Activated CD4-positive, alpha-beta T cell treated with anti-CD3 and anti-CD28 coated beads, Interleukin-2, amount 50 U/mL, for 1 hour (primary cell): ENCODE data around the gene TBXAS1.

Experiments used
- DNase-seq: peaks from one replicate; pipeline ENCODE4 v3.0.0-alpha.2; 2020

The TBXAS1 gene

DNA sequence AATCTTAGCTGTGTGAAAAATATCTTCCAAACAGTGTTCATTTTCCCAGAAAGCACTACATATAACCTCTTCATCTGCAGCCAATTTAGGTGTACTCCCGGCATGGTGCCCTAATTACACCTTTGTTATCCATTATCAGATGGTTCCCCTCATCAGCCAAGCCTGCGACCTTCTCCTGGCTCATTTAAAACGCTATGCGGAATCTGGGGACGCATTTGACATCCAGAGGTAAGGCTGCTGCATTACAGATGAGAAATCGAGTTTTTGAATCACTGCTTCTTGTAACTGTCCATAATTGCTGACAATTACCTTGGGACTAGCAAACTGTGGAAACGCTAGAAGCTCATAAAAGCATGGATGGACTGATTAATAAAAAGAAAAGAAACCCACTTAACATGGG, 124.2 kb downstream of the TBXAS1 start:
- DNase-seq = no peak

DNA sequence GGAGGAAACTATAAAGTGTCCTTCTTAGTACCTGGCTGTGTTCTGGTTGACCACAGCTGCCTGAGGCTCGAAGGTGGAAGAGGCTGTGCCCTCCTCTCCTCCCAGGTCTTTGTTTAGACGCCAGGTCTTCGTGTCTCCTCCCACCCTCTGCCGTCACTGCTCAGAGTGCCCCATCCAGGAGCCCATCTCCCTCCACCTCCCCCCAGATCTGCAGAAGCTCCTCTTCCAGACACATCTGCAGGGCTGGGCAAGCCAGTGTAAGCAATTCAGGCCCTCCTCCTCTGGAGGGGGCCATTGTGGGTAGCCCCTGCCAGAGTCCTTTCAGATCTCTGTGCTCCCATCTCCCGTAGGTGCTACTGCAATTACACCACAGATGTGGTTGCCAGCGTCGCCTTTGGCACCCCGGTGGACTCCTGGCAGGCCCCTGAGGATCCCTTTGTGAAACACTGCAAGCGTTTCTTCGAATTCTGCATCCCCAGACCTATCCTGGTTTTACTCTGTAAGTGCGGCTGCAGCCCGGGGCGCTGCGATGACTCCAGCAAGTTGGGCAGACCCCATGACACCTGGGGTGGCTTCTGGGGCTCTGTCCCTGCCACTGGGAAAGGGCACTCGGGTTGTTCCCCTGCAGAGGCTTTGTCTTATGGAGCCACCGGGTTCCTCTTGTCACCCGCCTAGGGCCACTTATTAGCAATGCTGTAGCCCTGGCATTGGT, 126.2 kb downstream of the TBXAS1 start:
- no peak for DNase-seq

DNA sequence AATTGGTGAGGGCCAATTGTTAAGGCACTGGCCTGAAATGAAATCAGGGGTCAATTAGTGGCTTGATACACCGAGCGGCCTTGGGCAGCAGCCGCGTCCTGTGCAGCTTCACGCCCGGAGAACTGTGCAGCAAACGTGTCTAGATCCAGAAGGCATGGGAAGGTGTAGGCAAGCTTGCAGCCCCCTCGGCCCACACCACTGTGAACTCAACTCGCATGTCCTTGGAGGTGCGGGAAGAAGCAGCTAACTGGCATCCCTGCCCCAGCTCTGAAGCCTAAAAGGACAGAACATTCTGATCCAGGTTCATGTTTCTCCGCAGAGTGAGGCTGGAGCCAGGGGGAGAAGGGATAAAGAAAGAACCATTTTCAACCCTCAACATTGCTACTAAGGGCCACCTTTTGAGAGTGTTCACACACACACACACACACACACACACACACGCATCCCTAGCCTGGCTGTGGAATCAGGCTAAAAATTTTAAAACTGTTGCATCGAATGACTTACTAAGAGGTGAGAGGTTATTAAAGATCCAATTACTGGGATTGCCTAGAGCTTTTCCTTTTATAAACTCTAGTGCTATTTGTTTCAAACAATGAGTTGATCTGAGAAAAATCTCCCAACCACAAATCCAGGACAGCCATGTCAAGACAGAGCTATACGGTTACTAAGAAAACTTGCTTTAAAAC, 129.7 kb downstream of the TBXAS1 start:
- DNase-seq = no peak

DNA sequence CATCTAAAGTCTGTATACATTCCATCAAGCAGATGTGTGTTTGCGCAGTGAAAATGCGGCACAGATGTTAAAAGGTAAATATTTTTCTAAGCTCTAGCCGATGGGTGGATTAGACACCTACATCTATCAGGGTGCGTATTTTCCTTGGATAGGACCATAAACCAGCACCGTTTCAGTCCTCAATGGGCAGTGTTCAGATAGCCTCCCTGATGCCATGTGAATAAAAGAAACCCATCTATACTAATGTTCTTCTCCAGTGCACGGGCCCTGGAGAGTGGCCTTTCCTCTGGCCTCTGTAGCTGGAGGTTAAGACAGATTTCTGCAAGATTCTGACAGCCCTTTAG, 130.2 kb downstream of the TBXAS1 start:
- no peak for DNase-seq

DNA sequence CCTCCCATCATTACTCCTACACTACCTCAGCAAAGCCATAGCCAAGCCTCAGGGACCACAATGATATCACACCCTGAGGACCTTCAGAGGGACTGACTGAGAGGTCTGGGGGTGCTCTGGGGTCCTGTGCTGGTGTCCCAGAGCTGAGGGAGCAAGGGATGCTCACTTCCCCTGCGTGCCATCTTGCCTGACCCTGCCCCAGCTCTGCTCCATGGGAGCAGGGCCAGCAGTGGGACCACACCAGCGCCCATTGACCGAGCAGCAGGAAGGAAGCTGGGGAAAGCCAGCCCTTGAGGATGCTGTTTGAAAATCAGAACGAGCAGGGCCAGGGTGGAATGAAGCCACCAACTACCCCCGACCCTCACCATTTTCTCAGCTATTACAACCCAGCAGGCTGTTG, 130.7 kb downstream of the TBXAS1 start:
- DNase-seq = no peak

DNA sequence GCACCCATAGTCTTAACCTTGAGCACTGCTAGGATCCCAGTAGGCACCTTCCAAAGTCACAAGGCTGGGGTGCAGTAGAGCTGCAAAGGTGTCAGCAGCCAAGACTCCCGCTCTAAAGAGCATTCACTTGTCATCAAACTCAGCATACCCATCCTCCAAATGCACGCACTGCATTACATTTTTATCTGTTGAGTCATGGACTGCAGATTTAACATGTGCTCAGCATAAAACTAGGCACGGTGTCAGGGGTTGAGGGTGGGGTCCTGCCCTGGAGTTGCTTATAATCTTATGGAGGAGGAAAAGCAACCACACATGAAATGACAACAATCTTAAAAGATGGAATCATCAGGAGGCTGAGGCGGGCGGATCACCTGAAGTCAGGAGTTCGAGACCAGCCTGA, 131.1 kb downstream of the TBXAS1 start:
- no peak for DNase-seq

DNA sequence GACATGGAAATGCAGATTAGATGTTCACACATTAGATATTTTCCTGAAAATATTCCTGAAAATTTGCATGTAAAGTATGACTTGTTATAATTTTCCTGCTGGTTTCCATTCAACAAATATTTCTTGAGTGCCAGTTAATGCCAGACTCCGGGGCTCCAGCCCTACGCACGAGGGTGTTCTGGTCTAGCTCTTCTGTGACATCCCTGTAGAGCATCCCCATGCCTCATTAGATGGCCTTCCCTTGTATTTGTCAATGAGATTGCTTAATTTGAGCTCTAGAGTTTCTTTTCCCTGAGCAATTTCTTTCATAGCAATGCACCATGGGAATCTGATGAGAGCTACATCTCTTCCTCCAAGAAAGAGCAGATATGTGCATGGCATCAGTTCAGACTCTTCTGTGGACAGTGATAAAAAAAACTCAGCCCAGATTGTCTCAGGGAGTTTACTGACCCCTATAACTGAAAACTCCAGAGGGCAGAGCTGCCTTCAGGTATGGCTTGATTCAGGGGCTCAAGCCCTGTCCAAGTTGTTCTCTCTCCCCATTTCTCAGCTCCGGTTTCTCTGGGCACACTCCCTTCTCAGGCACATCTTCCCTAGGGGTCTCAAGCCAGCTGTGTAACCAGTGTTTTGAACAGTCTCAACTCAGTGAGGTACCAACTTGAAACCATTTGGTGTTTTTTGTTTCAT, 137.0 kb downstream of the TBXAS1 start:
- DNase-seq = no peak

DNA sequence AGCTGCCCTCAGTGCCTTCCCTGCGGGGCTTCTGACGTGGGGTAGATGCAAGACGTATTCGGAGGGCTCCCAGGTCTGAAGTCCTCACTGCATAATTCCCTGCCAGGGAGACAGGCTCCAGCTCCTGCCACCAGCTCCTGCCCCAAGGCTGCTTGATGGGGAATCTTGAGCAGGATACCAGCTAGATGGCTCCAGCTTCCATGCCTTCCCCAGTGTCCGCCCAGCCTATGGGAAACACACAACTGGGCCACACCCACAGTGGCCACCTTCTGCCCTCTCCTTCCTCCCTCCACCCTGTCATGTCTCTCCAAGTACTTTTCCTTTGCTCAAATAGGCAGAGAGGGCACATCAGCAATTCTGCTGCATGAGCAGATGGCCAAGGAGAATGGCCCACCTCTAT, 137.9 kb downstream of the TBXAS1 start:
- DNase-seq = no peak

DNA sequence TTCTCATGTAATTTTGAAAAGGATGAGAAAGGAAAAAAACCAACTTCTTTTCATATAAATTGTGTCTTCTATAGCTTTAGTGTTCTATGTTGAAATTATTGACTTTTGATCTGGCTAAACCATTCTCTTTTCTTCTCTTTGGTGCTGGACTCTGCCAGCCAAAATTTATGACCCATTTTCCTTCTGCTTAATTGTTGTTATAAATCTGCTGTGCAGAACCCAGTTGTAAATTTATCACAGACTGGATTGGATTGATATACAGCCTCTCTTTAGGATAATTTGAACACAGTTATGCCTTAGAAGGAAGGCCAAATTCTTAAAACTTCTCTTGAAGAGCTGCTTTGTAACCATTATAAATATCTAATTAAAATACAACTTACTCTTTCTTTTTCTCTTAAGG, 139.9 kb downstream of the TBXAS1 start:
- no peak for DNase-seq

DNA sequence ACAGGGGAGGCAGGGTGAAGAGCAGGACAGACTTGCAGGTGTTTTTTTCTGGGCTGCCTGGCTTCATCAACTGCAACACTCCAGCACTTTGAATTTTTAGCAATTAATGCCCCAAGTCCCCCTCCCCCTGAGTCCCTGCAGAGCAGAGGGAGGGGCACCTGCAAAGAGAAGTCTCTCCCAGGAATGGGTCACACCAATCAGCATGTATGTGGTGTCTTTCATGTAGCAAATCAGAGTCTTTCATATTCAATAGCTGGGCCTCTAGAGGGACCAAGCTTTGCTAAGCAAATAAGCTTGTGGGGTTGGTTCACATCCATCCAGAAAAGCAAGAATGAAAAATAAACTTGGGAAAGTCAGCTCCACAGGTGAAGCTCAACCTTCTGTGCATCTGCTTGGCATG, 143.0 kb downstream of the TBXAS1 start:
- DNase-seq = no peak

DNA sequence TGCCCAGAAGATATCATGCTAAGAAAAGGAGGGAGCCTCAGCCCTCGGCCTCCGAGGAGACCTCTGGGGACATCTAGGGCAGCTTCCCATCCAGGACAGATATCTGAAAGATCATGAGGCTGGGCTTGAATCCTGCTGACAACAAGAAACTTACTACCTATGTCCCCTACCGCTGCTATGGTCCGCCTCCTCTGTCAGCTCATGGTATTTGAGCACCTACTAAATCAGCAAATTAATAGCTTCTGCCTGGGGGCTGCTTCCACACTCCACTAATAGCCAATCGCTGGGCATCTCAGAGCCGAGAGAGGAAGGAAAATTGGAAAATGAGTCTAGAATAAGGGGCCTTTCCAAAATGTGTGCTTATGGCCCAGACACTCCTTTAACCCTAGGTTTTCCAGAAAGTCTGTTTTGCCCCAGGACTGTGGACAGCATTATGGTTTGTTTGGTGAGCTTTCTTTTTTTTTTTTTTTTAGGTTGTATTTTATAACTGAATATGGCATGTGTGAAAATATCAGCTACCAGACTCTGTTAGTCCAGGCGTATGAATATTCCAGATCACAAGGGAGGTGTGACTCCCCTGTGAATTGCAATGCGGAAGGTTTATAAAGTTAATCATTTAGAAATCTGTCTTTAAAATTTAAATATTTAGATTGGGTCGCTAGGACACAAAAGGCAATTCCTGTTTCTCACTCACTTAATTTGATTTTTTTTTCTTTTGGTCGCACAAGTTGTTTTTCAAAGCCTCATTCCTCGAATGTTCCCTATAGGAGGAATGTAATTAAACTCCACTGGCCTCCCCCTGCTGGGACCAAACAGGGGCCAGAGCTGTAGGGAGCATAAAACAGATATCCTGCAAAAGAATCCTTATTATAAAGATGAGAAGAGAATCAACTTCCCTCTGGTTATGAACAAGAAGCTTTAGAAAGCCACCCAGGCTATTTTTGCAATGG, 144.3 kb downstream of the TBXAS1 start:
- no peak for DNase-seq

DNA sequence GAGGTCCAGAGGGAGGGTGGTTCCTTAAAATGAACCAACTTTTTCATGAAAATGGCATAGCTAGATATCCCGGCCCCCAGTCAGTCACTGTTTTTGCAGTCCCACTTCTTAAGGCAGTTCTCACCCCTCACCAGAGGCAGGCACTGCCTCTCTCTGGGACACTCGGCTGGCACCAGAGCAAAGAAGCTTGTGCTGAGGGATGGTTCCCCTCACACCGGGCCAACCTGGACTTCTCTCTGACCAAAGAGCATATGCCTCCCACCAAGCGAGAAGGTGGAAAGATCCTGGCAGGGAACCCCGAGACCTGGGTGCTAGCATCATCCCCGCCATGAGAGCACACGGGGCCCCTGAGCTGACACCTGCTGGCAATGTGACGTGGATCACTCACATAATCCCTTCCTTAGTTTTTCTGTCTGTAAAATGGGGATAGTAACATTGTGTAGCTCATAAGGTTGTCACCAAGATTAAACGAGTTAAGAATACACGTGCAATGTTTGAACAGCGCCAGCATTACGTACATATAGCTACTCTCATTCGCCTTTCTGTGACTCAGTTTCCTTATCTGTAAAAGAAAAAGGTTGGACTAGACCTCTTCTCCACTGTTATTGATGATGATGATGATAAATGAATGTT, 145.2 kb downstream of the TBXAS1 start:
- no peak for DNase-seq

DNA sequence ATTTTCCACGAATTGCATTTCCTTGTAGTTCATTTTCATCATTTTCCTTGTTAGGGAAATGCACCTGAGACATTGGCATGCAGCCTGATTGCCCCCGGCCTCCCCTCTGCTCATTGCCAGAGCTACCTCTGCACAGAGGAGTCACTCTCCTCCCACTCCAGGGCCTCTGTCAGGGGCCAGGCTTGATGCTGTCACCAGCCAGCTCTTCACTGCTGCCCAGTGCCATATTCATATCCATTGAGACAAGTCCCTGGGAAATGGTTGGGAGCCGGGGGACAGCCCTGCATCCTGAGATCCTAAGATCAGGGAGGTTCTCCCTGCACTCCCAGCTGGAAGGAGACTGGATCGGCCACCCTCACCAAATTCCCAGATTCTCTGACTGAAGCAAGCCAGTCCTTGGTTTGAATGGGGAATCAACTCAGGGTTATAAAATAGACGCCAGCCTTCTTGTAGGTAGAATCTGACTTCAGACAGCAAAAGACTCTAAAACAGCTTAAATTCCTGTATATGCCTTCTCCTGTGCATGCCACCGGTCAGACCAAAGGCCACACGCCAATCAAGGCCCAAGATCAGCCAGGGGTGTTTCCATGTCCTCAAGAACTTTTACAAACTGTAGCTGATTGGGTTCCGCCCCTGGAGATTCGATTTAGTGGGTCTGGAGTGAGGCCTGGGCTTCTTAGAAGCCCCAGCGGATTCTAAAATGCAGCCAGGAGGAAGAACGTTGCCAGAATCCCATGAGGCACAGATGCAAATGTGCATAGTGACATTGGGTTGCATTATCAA, 147.2 kb downstream of the TBXAS1 start:
- no peak for DNase-seq

DNA sequence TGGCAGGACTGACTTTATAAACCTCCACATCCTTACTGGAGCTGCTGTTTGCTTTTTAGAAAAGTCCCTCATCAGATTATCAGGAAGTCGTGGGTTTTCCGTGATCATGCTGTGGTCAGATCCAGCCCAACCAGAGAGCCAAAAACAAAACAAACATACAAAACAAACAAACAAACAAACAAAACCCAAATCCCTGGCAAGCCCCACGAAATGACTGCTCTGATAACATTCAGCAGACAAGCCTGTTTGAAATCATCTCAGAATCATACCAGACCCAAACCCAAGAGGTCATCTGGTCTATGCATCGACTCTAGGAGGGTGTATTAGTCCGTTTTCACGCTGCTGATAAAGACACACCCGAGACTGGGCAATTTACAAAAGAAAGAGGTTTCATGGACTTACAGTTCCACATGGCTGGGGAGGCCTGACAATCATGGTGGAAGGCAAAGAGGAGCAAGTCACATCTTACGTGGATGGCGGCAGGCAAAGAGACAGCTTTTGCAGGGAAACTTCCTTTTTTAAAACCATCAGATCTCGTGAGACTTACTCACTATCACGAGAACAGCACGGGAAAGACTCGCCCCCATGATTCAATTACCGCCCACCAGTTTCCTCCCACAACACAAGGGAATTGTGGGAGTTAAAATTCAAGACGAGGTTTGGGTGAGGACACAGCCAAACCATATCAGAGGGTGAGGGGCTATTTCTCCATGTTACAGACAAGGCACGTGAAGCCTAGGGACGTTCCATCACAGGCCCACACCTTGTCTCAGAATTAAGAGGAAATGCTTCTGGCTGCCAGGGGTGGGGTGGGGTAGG, 148.0 kb downstream of the TBXAS1 start:
- DNase-seq = no peak

DNA sequence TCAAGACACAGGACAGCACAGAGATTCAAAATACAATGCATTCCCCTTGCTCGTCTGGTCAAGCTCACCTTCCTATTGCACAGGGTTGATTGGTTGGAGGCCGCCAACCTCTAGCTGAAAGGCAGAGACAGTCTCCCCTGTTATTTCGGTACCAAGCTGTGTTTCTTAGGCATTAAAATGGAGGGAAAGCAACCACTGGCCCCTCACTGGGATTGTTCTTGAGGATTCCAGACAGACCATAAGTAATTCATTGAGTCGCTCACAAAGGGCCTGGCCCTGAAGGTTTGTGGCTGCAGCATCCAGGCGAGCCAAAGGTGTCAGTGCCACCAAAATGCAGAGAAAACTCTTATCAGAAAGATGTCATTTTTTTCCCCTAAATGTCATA, 152.4 kb downstream of the TBXAS1 start:
- DNase-seq = no peak

DNA sequence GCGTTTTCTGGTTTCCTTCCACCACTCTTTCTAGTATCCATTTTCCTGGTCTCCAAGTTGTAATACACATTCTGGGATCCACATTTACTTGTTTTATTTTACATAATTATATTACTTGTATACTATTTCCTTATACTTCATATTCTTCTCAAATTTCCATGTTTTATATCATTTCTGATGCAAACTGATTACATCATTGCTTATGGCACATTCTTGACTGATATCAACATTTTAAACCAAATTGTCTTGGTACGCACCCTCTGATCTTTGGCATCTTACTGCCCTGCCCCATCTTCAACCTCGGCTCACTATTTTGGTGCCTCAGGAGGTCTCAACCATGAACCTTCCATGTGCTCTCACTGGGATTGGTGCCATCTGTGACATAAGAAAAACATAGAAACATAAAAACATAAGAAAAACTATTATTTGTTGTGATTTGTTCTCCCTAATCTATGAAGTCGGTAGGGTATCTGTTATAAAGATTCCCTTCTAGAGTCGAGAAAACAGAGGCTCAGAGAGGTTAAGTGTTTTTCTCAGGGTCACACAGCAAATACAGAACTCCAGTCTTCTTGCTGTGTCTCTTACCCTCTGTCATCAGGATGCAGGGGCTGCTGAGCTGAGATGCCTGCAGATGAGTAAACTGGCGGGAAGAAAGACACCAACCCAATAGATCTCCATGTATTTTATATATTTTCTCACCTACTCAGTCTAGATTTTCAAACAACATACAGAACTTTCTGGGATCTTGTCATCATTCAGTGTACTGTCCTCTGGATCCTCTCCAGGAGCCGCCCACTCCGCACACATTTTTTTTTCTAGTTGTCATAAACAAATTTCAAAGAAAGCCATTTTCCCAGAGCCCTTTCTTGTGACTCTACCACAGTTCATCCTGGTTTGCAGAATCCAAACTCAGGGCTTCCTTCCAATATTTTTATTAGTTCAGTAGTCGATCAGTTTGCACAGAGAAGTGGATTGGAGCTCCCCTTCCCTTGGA, 154.2 kb downstream of the TBXAS1 start:
- no peak for DNase-seq

DNA sequence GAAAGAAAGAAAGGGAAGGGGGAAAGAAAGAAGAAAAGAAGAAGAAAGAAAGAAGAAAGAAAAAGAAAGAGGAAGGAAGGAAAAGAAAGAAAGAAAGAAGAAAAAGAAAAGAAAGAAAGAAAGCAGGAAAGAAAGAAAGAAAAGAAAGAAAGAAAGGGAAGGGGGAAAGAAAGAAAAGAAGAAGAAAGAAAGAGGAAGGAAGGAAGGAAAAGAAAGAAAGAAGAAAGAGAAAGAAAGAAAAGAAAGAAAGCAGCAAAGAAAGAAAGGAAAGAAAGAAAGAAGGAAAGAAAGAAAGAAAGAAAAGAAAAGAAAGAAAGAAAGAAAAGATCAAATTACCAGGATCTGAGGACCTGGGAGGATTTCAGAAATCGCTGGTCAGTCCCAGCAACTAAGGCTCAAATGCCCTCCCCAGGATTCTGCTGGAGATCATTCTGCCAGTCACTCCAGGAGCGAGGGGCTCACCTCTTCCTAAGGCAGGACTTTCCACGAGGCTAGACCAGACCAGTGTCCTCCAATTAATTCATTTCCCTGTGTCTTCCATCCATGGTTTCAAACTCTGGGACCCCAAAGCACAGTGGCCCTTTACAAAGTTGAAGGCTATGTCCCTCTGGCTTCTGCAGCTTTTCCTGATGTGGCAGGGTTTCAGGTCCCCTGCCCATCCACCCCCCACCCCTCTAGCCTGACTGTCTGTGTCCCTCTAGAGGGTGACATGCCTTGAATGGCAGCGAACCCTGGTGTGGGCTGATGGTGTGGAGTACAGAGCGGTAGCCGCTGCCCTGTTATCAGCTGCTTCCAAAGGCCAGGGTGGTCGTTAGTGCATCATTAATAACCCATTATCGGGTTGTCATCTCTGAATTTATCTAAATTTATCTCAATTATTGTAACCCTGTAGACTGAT, 155.8 kb downstream of the TBXAS1 start:
- no peak for DNase-seq

DNA sequence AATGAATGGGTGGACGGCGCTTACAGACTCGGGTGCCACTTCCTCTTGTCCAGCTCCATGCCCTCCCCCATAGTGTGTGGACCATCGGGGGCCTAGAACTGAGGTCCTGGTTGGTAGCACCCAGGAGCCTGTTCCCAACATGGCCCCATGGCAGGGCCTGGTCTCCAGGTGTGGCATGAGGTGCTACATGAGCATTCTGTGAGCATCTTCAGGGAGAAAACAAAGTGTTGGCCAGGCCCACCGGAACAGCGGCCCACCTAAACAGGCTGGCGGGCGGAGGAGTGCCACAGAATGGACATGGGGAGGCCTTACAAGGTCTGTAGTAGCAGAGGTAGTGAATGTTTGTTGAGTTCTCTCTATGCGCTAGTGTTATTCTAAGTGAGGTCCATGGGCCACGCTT, 156.7 kb downstream of the TBXAS1 start:
- no peak for DNase-seq
